ENCODE results near the gene FRMD8. TPM values are rescaled to one million over a fixed set of nuclear protein-coding genes. Genes with fewer than 3 reads are reported as not detected.

The FRMD8 gene
- total and polyA plus RNA-seq, 4 donors: 2.8 to 22.8 (median 15.0) TPM

DNA sequence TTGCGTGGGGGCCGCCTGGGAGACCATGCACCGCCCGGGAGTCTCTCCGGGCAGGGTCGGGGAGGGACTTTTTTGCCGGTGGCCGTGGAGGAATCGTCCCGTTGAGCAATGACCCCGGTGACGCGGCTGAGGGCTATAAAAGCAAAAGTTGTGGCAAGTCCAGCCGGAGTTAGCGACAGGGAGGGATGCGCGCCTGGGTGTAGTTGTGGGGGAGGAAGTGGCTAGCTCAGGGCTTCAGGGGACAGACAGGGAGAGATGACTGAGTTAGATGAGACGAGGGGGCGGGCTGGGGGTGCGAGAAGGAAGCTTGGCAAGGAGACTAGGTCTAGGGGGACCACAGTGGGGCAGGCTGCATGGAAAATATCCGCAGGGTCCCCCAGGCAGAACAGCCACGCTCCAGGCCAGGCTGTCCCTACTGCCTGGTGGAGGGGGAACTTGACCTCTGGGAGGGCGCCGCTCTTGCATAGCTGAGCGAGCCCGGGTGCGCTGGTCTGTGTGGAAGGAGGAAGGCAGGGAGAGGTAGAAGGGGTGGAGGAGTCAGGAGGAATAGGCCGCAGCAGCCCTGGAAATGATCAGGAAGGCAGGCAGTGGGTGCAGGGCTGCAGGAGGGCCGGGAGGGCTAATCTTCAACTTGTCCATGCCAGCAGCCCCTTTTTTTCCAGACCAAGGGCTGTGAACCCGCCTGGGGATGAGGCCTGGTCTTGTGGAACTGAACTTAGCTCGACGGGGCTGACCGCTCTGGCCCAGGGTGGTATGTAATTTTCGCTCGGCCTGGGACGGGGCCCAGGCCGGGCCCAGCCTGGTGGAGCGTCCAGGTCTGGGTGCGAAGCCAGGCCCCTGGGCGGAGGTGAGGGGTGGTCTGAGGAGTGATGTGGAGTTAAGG lies 36.4 kb downstream of the FRMD8 start, which contains the start of gene NEAT1:
Gene NEAT1 (plus strand): TSS at position 166 of the 883 bp plus-strand sequence.
- Histone ChIP-seq H3K4me3 (ENCODE audit: low read depth in 1 of 3, low read length in 3 of 3) (peak within 1 kb of the TSS; percentile 63 to 99 (median 73)), H3K9me3 (ENCODE audit: control insufficient read depth in 4 of 4, low read length in 3 of 4) (no peaks in the 10 kb centered on the region), H3K27ac (ENCODE audit: low read depth in 1 of 2, low read length in 2 of 2) (peak within 1 kb of the TSS; percentile 99 to 100), H3K27me3 (ENCODE audit: control insufficient read depth in 4 of 4, insufficient read depth in 4 of 4, low read length in 3 of 4) (no peaks in the 10 kb centered on the region), H3K36me3 (ENCODE audit: control insufficient read depth in 4 of 4, insufficient read depth in 3 of 4, low read depth in 1 of 4, low read length in 3 of 4) (peaks cover 0 to 2% (median 0%) of the 10 kb centered on the region in 4 donors), H3K9ac (ENCODE audit: low read depth in 1 of 2, low read length in 2 of 2) (peak within 1 kb of the TSS; percentile 98 to 100), H3K4me1 (ENCODE audit: control insufficient read depth in 4 of 4, insufficient read depth in 4 of 4, low read length in 3 of 4) (peaks cover 2 to 31% (median 7%) of the 10 kb centered on the region in 4 donors)
- under 1% methylated on average over 40 of the region's 40 CpGs for WGBS
- TF ChIP-seq TAF1 (conservative IDR thresholded peaks at IDR 0.05): peak; percentile 100
- TF ChIP-seq NR2F2 (IDR thresholded peaks at IDR 0.05): peak; percentile 88
- TF ChIP-seq SP1 (IDR thresholded peaks at IDR 0.05): peak; percentile 79
- TF ChIP-seq HNF4G (IDR thresholded peaks at IDR 0.05): no peak
- TF ChIP-seq RAD21 (IDR thresholded peaks at IDR 0.05): peak; percentile 44 to 55
- peak; percentile 58 for TF ChIP-seq FOXA1 (IDR thresholded peaks at IDR 0.05)
- TF ChIP-seq, protein P1, sequence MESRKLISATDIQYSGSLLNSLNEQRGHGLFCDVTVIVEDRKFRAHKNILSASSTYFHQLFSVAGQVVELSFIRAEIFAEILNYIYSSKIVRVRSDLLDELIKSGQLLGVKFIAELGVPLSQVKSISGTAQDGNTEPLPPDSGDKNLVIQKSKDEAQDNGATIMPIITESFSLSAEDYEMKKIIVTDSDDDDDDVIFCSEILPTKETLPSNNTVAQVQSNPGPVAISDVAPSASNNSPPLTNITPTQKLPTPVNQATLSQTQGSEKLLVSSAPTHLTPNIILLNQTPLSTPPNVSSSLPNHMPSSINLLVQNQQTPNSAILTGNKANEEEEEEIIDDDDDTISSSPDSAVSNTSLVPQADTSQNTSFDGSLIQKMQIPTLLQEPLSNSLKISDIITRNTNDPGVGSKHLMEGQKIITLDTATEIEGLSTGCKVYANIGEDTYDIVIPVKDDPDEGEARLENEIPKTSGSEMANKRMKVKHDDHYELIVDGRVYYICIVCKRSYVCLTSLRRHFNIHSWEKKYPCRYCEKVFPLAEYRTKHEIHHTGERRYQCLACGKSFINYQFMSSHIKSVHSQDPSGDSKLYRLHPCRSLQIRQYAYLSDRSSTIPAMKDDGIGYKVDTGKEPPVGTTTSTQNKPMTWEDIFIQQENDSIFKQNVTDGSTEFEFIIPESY (IDR thresholded peaks at IDR 0.05): peak; percentile 83
- TF ChIP-seq GABPA (IDR thresholded peaks at IDR 0.05 in 1 of 2, conservative IDR thresholded peaks at IDR 0.05 in 1 of 2): peak in 1 of 2 donors; percentile 45
- peak; percentile 41 to 56 for TF ChIP-seq JUND (IDR thresholded peaks at IDR 0.05)
- TF ChIP-seq, protein P2, sequence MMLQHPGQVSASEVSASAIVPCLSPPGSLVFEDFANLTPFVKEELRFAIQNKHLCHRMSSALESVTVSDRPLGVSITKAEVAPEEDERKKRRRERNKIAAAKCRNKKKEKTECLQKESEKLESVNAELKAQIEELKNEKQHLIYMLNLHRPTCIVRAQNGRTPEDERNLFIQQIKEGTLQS (IDR thresholded peaks at IDR 0.05): peak; percentile 65
- TF ChIP-seq EGR1 (IDR thresholded peaks at IDR 0.05; ENCODE audit: low read depth in 2 of 2): peak in 1 of 2 donors; percentile 92
- TF ChIP-seq HNF4A (conservative IDR thresholded peaks at IDR 0.05): peak in 1 of 2 donors; percentile 44
- TF ChIP-seq, protein P3, sequence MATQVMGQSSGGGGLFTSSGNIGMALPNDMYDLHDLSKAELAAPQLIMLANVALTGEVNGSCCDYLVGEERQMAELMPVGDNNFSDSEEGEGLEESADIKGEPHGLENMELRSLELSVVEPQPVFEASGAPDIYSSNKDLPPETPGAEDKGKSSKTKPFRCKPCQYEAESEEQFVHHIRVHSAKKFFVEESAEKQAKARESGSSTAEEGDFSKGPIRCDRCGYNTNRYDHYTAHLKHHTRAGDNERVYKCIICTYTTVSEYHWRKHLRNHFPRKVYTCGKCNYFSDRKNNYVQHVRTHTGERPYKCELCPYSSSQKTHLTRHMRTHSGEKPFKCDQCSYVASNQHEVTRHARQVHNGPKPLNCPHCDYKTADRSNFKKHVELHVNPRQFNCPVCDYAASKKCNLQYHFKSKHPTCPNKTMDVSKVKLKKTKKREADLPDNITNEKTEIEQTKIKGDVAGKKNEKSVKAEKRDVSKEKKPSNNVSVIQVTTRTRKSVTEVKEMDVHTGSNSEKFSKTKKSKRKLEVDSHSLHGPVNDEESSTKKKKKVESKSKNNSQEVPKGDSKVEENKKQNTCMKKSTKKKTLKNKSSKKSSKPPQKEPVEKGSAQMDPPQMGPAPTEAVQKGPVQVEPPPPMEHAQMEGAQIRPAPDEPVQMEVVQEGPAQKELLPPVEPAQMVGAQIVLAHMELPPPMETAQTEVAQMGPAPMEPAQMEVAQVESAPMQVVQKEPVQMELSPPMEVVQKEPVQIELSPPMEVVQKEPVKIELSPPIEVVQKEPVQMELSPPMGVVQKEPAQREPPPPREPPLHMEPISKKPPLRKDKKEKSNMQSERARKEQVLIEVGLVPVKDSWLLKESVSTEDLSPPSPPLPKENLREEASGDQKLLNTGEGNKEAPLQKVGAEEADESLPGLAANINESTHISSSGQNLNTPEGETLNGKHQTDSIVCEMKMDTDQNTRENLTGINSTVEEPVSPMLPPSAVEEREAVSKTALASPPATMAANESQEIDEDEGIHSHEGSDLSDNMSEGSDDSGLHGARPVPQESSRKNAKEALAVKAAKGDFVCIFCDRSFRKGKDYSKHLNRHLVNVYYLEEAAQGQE (IDR thresholded peaks at IDR 0.05): peak; percentile 95
- TF ChIP-seq YY1 (IDR thresholded peaks at IDR 0.05): peak; percentile 61
- TF ChIP-seq RXRA (IDR thresholded peaks at IDR 0.05): peak; percentile 89 to 94
- TF ChIP-seq, protein P4, sequence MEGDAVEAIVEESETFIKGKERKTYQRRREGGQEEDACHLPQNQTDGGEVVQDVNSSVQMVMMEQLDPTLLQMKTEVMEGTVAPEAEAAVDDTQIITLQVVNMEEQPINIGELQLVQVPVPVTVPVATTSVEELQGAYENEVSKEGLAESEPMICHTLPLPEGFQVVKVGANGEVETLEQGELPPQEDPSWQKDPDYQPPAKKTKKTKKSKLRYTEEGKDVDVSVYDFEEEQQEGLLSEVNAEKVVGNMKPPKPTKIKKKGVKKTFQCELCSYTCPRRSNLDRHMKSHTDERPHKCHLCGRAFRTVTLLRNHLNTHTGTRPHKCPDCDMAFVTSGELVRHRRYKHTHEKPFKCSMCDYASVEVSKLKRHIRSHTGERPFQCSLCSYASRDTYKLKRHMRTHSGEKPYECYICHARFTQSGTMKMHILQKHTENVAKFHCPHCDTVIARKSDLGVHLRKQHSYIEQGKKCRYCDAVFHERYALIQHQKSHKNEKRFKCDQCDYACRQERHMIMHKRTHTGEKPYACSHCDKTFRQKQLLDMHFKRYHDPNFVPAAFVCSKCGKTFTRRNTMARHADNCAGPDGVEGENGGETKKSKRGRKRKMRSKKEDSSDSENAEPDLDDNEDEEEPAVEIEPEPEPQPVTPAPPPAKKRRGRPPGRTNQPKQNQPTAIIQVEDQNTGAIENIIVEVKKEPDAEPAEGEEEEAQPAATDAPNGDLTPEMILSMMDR (IDR thresholded peaks at IDR 0.05; ENCODE audit: low read depth, low read length, missing input control): no peak
- peak; percentile 29 for TF ChIP-seq FOXA2 (IDR thresholded peaks at IDR 0.05)
- TF ChIP-seq, protein P5, sequence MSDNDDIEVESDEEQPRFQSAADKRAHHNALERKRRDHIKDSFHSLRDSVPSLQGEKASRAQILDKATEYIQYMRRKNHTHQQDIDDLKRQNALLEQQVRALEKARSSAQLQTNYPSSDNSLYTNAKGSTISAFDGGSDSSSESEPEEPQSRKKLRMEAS (IDR thresholded peaks at IDR 0.05): peak; percentile 74
- DNase-seq (ENCODE audit: low spot score): peak; percentile 98
